Measurements from ENCODE around the gene VPS26A. TPM values are rescaled to one million over a fixed set of nuclear protein-coding genes. Genes with fewer than 3 reads are reported as not detected.

Gene VPS26A
- total RNA-seq = 53.6 TPM

- intact Hi-C loops (cut with DNase I) = no loop called here
- DNase-seq (ENCODE audit: low spot score) (peak; percentile 100), ATAC-seq (peak; percentile 99)
These were observed at the start of gene VPS26A for GRCh38 chr10:69123747-69124562. VPS26A (plus strand) TSS chr10:69124178; CDS start chr10:69124278, 100 bp downstream.

- ATAC-seq (no peak), DNase-seq (ENCODE audit: low spot score) (no peak)
- intact Hi-C loops (cut with DNase I) = no loop called here
These were observed 49.4 kb upstream of the VPS26A start for GRCh38 chr10:69074532-69074931.

- DNase-seq (ENCODE audit: low spot score) (no peak), ATAC-seq (no peak)
- intact Hi-C loops (cut with DNase I) = no loop called here
These were observed 48.5 kb upstream of the VPS26A start for GRCh38 chr10:69075431-69075830.

GRCh38 chr10:69078311-69078710 is 45.7 kb upstream of the VPS26A start:
- ATAC-seq (no peak), DNase-seq (ENCODE audit: low spot score) (no peak)
- intact Hi-C loops (cut with DNase I) = no loop called here

GRCh38 chr10:69080226-69080625 is 43.8 kb upstream of the VPS26A start:
- no peak for ATAC-seq

GRCh38 chr10:69086001-69086509 is 37.9 kb upstream of the VPS26A start:
- no peak for DNase-seq (ENCODE audit: low spot score)
- peak; percentile 5 for ATAC-seq
- intact Hi-C loops (cut with DNase I) = no loop called here

More at GRCh38 chr10:69080226-69080625, 43.8 kb upstream of the VPS26A start:
- intact Hi-C loops (cut with DNase I) = no loop called here
- DNase-seq (ENCODE audit: low spot score) = no peak

GRCh38 chr10:69087590-69088470 is 36.1 kb upstream of the VPS26A start, which contains the start of gene SRGN:
SRGN (plus strand) TSS chr10:69088103; CDS start chr10:69088158, 55 bp downstream.
- intact Hi-C loops (cut with DNase I) = no loop called here
- peak; percentile 81 for DNase-seq (ENCODE audit: low spot score)
- ATAC-seq = peak; percentile 91

GRCh38 chr10:69088471-69088769 is 35.6 kb upstream of the VPS26A start:
- intact Hi-C loops (cut with DNase I) = no loop called here
- ATAC-seq = no peak
- DNase-seq (ENCODE audit: low spot score) = no peak

GRCh38 chr10:69088801-69089501 is 35.0 kb upstream of the VPS26A start:
- ATAC-seq (no peak), DNase-seq (ENCODE audit: low spot score) (no peak)
- intact Hi-C loops (cut with DNase I) = no loop called here

- peak; percentile 42 for ATAC-seq
These were observed 34.1 kb upstream of the VPS26A start for GRCh38 chr10:69089638-69090599.

GRCh38 chr10:69090685-69091084 is 33.3 kb upstream of the VPS26A start:
- ATAC-seq (no peak), DNase-seq (ENCODE audit: low spot score) (no peak)
- intact Hi-C loops (cut with DNase I) = loop anchor here (10.0 kb wide), 1 partner anchor 96 kb away; no protein-coding TSS in a partner anchor

More at GRCh38 chr10:69089638-69090599, 34.1 kb upstream of the VPS26A start:
- intact Hi-C loops (cut with DNase I) = loop anchor here (10.0 kb wide), 1 partner anchor 95 kb away; no protein-coding TSS in a partner anchor
- no peak for DNase-seq (ENCODE audit: low spot score)

- ATAC-seq (no peak), DNase-seq (ENCODE audit: low spot score) (no peak)
- intact Hi-C loops (cut with DNase I) = loop anchor here (10.0 kb wide), 1 partner anchor 96 kb away; no protein-coding TSS in a partner anchor
These were observed 32.8 kb upstream of the VPS26A start for GRCh38 chr10:69091143-69091651.

- DNase-seq (ENCODE audit: low spot score) = peak; percentile 82
- ATAC-seq = peak; percentile 81
- intact Hi-C loops (cut with DNase I) = loop anchor here (10.0 kb wide), 1 partner anchor 98 kb away; no protein-coding TSS in a partner anchor
These were observed 30.8 kb upstream of the VPS26A start for GRCh38 chr10:69092959-69093850.

- intact Hi-C loops (cut with DNase I) = loop anchor here (10.0 kb wide), 1 partner anchor 99 kb away; no protein-coding TSS in a partner anchor
- DNase-seq (ENCODE audit: low spot score) (no peak), ATAC-seq (no peak)
These were observed 30.0 kb upstream of the VPS26A start for GRCh38 chr10:69093933-69094332.

GRCh38 chr10:69096045-69096444 is 27.9 kb upstream of the VPS26A start:
- no peak for DNase-seq (ENCODE audit: low spot score)
- intact Hi-C loops (cut with DNase I) = loop anchor here (10.0 kb wide), 1 partner anchor 101 kb away; no protein-coding TSS in a partner anchor
- ATAC-seq = no peak

- intact Hi-C loops (cut with DNase I) = loop anchor here (10.0 kb wide), 1 partner anchor 103 kb away; no protein-coding TSS in a partner anchor
- ATAC-seq = no peak
- no peak for DNase-seq (ENCODE audit: low spot score)
These were observed 26.2 kb upstream of the VPS26A start for GRCh38 chr10:69097729-69098128.

All from sciatic nerve (tissue), 2 donors.